GM18508 (cell line): Measurements from ENCODE around the gene USP17L29.
"Not testable (repeated sequence)": the region's sequence is repeated elsewhere in the genome, so short reads cannot be mapped to it uniquely, and the experiment has no call there.

Experiments used
- ATAC-seq: cut with Tn5 transposase; IDR thresholded peaks from one replicate; pipeline ENCODE4 v1.9.1; 2021; ENCODE audit warnings: moderate number of reproducible peaks; ENCODE audit not compliant: insufficient read depth, unreplicated experiment

The USP17L29 gene

DNA sequence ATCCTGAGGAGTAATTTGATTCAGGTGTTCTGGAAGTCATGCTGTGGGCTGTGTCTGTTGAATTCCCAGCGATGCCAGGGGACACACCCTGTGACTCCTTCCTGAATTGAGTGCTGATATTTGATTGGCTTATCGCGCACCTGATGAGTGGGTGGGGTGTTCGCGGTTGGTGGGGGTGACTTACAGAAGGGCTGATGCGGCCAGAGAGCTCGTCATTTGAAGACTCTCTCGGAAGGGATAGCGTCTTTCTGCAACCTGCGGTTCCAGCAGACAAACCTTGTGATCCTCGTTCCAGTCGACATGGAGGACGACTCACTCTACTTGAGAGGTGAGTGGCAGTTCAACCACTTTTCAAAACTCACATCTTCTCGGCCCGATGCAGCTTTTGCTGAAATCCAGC, at the start of gene USP17L29:
TSS of gene USP17L29 (plus strand) at position 301 of the 400 bp plus-strand sequence. CDS start at position 301, 0 bp downstream.
- ATAC-seq: not testable (repeated sequence)

GRCh38 chr4:9324191-9324590, 29.2 kb upstream of the USP17L29 start:
- ATAC-seq: not testable (repeated sequence)

DNA sequence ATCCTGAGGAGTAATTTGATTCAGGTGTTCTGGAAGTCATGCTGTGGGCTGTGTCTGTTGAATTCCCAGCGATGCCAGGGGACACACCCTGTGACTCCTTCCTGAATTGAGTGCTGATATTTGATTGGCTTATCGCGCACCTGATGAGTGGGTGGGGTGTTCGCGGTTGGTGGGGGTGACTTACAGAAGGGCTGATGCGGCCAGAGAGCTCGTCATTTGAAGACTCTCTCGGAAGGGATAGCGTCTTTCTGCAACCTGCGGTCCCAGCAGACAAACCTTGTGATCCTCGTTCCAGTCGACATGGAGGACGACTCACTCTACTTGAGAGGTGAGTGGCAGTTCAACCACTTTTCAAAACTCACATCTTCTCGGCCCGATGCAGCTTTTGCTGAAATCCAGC, 28.6 kb upstream of the USP17L29 start, which contains the start of gene USP17L24:
TSS of gene USP17L24 (plus strand) at position 301 of the 400 bp plus-strand sequence. CDS start at position 301, 0 bp downstream.
- ATAC-seq: not testable (repeated sequence)

DNA sequence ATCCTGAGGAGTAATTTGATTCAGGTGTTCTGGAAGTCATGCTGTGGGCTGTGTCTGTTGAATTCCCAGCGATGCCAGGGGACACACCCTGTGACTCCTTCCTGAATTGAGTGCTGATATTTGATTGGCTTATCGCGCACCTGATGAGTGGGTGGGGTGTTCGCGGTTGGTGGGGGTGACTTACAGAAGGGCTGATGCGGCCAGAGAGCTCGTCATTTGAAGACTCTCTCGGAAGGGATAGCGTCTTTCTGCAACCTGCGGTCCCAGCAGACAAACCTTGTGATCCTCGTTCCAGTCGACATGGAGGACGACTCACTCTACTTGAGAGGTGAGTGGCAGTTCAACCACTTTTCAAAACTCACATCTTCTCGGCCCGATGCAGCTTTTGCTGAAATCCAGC, 23.8 kb upstream of the USP17L29 start, which contains the start of gene USP17L25:
TSS of gene USP17L25 (plus strand) at position 301 of the 400 bp plus-strand sequence. CDS start at position 301, 0 bp downstream.
- ATAC-seq: not testable (repeated sequence)

DNA sequence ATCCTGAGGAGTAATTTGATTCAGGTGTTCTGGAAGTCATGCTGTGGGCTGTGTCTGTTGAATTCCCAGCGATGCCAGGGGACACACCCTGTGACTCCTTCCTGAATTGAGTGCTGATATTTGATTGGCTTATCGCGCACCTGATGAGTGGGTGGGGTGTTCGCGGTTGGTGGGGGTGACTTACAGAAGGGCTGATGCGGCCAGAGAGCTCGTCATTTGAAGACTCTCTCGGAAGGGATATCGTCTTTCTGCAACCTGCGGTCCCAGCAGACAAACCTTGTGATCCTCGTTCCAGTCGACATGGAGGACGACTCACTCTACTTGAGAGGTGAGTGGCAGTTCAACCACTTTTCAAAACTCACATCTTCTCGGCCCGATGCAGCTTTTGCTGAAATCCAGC, 19.1 kb upstream of the USP17L29 start, which contains the start of gene USP17L26:
TSS of gene USP17L26 (plus strand) at position 301 of the 400 bp plus-strand sequence. CDS start at position 301, 0 bp downstream.
- ATAC-seq: not testable (repeated sequence)

- ATAC-seq: not testable (repeated sequence)
These were observed 14.3 kb upstream of the USP17L29 start, which contains the start of gene USP17L5 for GRCh38 chr4:9339103-9339502. USP17L5 (plus strand) TSS chr4:9339403; CDS start chr4:9339403, 0 bp downstream.

DNA sequence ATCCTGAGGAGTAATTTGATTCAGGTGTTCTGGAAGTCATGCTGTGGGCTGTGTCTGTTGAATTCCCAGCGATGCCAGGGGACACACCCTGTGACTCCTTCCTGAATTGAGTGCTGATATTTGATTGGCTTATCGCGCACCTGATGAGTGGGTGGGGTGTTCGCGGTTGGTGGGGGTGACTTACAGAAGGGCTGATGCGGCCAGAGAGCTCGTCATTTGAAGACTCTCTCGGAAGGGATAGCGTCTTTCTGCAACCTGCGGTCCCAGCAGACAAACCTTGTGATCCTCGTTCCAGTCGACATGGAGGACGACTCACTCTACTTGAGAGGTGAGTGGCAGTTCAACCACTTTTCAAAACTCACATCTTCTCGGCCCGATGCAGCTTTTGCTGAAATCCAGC, 9.6 kb upstream of the USP17L29 start, which contains the start of gene USP17L27:
TSS of gene USP17L27 (plus strand) at position 301 of the 400 bp plus-strand sequence. CDS start at position 301, 0 bp downstream.
- not testable (repeated sequence) for ATAC-seq

- not testable (repeated sequence) for ATAC-seq
These were observed 4.8 kb upstream of the USP17L29 start, which contains the start of gene USP17L28 for GRCh38 chr4:9348593-9348992. USP17L28 (plus strand) TSS chr4:9348893; CDS start chr4:9348893, 0 bp downstream.

DNA sequence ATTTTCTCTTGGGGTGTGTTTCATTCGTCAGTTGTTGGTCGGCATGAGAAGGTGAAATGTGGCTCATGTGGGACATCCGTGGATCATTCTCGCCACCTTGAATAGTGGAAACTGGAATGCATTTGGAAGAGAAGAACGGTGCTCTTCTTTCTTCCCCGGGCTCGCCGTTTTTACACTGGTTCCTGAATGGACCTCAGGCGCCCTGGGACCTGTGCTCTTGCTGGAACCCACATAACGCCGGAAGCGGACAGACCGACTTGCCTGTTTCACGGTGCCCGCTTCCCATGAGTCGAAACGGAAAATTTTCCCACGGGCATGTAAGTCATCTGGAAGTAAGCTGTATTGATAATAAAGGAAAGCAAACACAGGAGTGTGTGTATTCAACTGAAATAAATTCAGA, 2.6 kb upstream of the USP17L29 start:
- not testable (repeated sequence) for ATAC-seq

DNA sequence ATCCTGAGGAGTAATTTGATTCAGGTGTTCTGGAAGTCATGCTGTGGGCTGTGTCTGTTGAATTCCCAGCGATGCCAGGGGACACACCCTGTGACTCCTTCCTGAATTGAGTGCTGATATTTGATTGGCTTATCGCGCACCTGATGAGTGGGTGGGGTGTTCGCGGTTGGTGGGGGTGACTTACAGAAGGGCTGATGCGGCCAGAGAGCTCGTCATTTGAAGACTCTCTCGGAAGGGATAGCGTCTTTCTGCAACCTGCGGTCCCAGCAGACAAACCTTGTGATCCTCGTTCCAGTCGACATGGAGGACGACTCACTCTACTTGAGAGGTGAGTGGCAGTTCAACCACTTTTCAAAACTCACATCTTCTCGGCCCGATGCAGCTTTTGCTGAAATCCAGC, 9.4 kb downstream of the USP17L29 start, which contains the start of gene USP17L30:
TSS of gene USP17L30 (plus strand) at position 301 of the 400 bp plus-strand sequence. CDS start at position 301, 0 bp downstream.
- not testable (repeated sequence) for ATAC-seq

- ATAC-seq: not testable (repeated sequence)
These were observed 26.4 kb downstream of the USP17L29 start for GRCh38 chr4:9379881-9380280.

DNA sequence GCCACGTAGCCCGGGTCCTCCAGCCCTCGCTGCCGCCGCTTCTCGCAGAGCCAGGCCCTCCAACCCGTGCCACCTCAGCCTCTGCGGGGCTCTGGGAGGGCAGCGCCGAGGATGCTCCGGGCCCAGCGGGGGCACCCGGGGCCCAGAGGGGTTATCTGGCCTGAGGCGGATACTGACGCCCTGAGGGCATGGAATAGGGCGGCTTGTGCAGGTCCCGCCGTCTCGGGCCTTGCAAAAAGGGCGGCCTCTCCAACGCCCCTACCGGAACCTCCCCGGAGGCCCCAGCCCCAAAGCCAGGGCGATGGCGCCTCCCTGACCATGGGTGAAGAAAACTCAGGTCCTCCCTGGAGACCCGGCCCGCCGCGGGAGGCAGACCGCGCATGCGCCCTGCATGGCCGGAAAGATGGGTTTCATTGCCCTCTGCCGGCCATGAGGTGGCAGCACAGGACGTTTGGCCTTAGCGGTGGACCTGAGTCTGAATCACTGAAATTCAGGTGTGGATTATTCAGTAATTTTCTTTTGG, 27.6 kb downstream of the USP17L29 start:
- ATAC-seq: not testable (repeated sequence)

DNA sequence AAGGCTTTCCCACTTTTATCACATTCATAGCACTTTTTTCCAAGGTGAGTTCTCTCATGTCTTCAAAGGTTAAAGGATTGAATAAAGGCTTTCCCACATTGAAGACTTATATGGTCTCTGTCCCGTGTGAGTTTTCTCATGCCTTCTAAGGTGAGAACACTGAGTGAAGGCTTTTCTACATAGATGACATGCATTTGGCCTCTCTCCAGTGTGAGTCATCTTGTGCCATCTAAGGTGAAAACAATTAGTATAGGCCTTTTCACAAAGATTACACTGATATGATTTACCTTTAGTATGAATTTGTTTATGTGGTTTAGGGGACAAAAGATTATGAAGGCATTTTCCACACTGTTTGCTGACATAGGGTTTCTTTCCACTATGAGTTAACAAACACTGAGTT, 30.7 kb downstream of the USP17L29 start:
- no peak for ATAC-seq

- ATAC-seq: not testable (repeated sequence)
These were observed 35.6 kb downstream of the USP17L29 start for GRCh38 chr4:9389001-9389400.
